CD8-positive, alpha-beta memory T cell (primary cell): ENCODE results near the gene LRBA. TPM values are rescaled to one million over a fixed set of nuclear protein-coding genes. Genes with fewer than 3 reads are reported as not detected.
"Not testable (repeated sequence)": the region's sequence is repeated elsewhere in the genome, so short reads cannot be mapped to it uniquely, and the experiment has no call there.

ENCODE experiments used
- CTCF ChIA-PET: fragments of 350-600 bp; sonication (Branson Sonifier 250); formaldehyde crosslinking; loops from one replicate; lab custom pipeline; 2021; ENCODE audit warnings: antibody characterized with exemption; lab: Charles Lee
- POLR2A ChIA-PET: fragments of 350-600 bp; sonication (Branson Sonifier 250); formaldehyde crosslinking; loops from one replicate; lab custom pipeline; 2021; ENCODE audit warnings: antibody characterized with exemption; lab: Charles Lee
- DNase-seq, 5 donors: peaks; one replicate each; pipeline versions ENCODE4 v3.0.0 to v3.0.0-alpha.2; 2020 to 2022; ENCODE audit warnings: mixed read lengths in 1 of 5
- H3K27ac ChIP-seq: one replicate; pipeline ENCODE4 v1.7.0; 2013; ENCODE audit warnings: low read depth, mild to moderate bottlenecking, low read length, moderate library complexity
- H3K27me3 ChIP-seq: 2 replicates; pipeline ENCODE4 v1.7.0; 2013; ENCODE audit warnings: low read length, mild to moderate bottlenecking; ENCODE audit not compliant: insufficient read depth, poor library complexity, severe bottlenecking
- H3K36me3 ChIP-seq: 2 replicates; pipeline ENCODE4 v1.7.0; 2013; ENCODE audit warnings: mild to moderate bottlenecking, low read length, moderate library complexity; ENCODE audit not compliant: insufficient read depth
- H3K4me1 ChIP-seq: 2 replicates; pipeline ENCODE4 v1.7.0; 2013; ENCODE audit warnings: mild to moderate bottlenecking, low read length, moderate library complexity; ENCODE audit not compliant: insufficient read depth
- H3K4me3 ChIP-seq: 2 replicates; pipeline ENCODE4 v1.7.0; 2013; ENCODE audit warnings: mild to moderate bottlenecking, low read length
- H3K9me3 ChIP-seq: 2 replicates; pipeline ENCODE4 v1.7.0; 2013; ENCODE audit warnings: mild to moderate bottlenecking, low read length
- H3K27ac Mint-ChIP-seq, 8 donors: one replicate each; pipeline ENCODE4 v1.8.0; 2020 to 2021; ENCODE audit warnings: mixed read lengths in 8 of 8, mild to moderate bottlenecking in 6 of 8, inconsistent platforms in 3 of 8, moderate library complexity in 3 of 8
- H3K27me3 Mint-ChIP-seq, 2 donors: one replicate each; pipeline ENCODE4 v1.8.0; 2020 to 2021; ENCODE audit warnings: mixed read lengths in 2 of 2, mild to moderate bottlenecking in 1 of 2, moderate library complexity in 1 of 2
- H3K36me3 Mint-ChIP-seq, 3 donors: one replicate each; pipeline ENCODE4 v1.8.0; 2020 to 2021; ENCODE audit warnings: mixed read lengths in 3 of 3, inconsistent platforms in 1 of 3, mild to moderate bottlenecking in 1 of 3
- H3K4me1 Mint-ChIP-seq, 3 donors: one replicate each; pipeline ENCODE4 v1.8.0; 2020 to 2021; ENCODE audit warnings: mixed read lengths in 3 of 3, inconsistent platforms in 1 of 3, mild to moderate bottlenecking in 1 of 3
- H3K4me3 Mint-ChIP-seq, 7 donors: one replicate each; pipeline ENCODE4 v1.8.0; 2020 to 2021; ENCODE audit warnings: mixed read lengths in 7 of 7, mild to moderate bottlenecking in 6 of 7, moderate library complexity in 4 of 7, inconsistent platforms in 2 of 7
- H3K9me3 Mint-ChIP-seq, 5 donors: one replicate each; pipeline ENCODE4 v1.8.0; 2020 to 2022; ENCODE audit warnings: mixed read lengths in 5 of 5, mild to moderate bottlenecking in 3 of 5, moderate library complexity in 2 of 5, inconsistent platforms in 1 of 5
- polyA plus RNA-seq: library from polyadenylated mRNA; unstranded; fragments of 300-500 nt; fragmentation: Illumina TruSeq; gene quantifications from one replicate; pipeline ENCODE4 v1.2.3, GENCODE V29; 2021
- total RNA-seq, 2 experiments: library from RNA; stranded (reverse); gene quantifications; one replicate each; pipeline ENCODE4 v1.2.3, GENCODE V29; 2021

LRBA gene
- total RNA-seq, result 10 to 100 TPM; 56.4 to 61.9 TPM
- polyA plus RNA-seq, result 25.9 TPM

- H3K4me3 Mint-ChIP-seq, result peak within 1 kb of the TSS; percentile 98 to 100 (median 100)
- CTCF ChIA-PET, result interaction anchor here (1.6 kb wide), 1 partner anchor 85 kb away, joined by 5 read pairs; no protein-coding TSS in a partner anchor
- Histone ChIP-seq H3K36me3 (peaks cover 3% of the 10 kb centered on the region), H3K4me1 (peaks cover 16% of the 10 kb centered on the region), H3K27ac (peak within 1 kb of the TSS; percentile 83), H3K9me3 (no peaks in the 10 kb centered on the region), H3K27me3 (no peaks in the 10 kb centered on the region), H3K4me3 (peak within 1 kb of the TSS; percentile 74)
- peak within 1 kb of the TSS; percentile 92 to 100 (median 99) for H3K27ac Mint-ChIP-seq
- H3K4me1 Mint-ChIP-seq, result peaks cover 35 to 46% (median 42%) of the 10 kb centered on the region in 3 donors
- POLR2A ChIA-PET, result interaction anchor here (0.6 to 4.3 kb wide), 2 partner anchors 85 to 87 kb away, joined by 3 to 30 read pairs; partner anchors contain the start of gene RPS3A
- DNase-seq, result peak; percentile 80 to 89 (median 83)
- H3K27me3 Mint-ChIP-seq, result peaks cover 0 to 3% of the 10 kb centered on the region in 2 donors
- H3K36me3 Mint-ChIP-seq, result peaks cover 0 to 24% (median 2%) of the 10 kb centered on the region in 3 donors
- H3K9me3 Mint-ChIP-seq, result no peaks in the 10 kb centered on the region
Measured at GRCh38 chr4:151014521-151015458, at the start of gene LRBA. Gene LRBA (minus strand): TSS chr4:151015284. CDS start chr4:151014642, 642 bp downstream.

- H3K36me3 ChIP-seq, H3K4me1 ChIP-seq, H3K27ac ChIP-seq, H3K9me3 Mint-ChIP-seq, POLR2A ChIA-PET, DNase-seq, H3K27me3 Mint-ChIP-seq, H3K4me3 Mint-ChIP-seq, H3K4me3 ChIP-seq, H3K9me3 ChIP-seq, H3K27ac Mint-ChIP-seq, H3K4me1 Mint-ChIP-seq, H3K27me3 ChIP-seq, H3K36me3 Mint-ChIP-seq: not testable (repeated sequence)
- CTCF ChIA-PET, result interaction anchor here (0.9 kb wide), 1 partner anchor 14 kb away, joined by 5 read pairs; no protein-coding TSS in a partner anchor
Measured at GRCh38 chr4:151063143-151063542, 48.1 kb upstream of the LRBA start.

- POLR2A ChIA-PET, result no interaction called here
- CTCF ChIA-PET, result no interaction called here
- Histone ChIP-seq H3K4me1 (no peaks in the 10 kb centered on the region), H3K9me3 (no peaks in the 10 kb centered on the region), H3K36me3 (no peaks in the 10 kb centered on the region), H3K27ac (no peak overlapping the region), H3K4me3 (no peak overlapping the region), H3K27me3 (no peaks in the 10 kb centered on the region)
- H3K27ac Mint-ChIP-seq, result no peak overlapping the region
- H3K9me3 Mint-ChIP-seq, result no peaks in the 10 kb centered on the region
- peaks cover 0 to 3% (median 2%) of the 10 kb centered on the region in 3 donors for H3K36me3 Mint-ChIP-seq
- DNase-seq, result no peak
- H3K4me3 Mint-ChIP-seq, result no peak overlapping the region
- no peaks in the 10 kb centered on the region for H3K4me1 Mint-ChIP-seq
- peaks cover 0 to 5% of the 10 kb centered on the region in 2 donors for H3K27me3 Mint-ChIP-seq
Measured at GRCh38 chr4:151055539-151055938, 40.5 kb upstream of the LRBA start.

GRCh38 chr4:151052785-151053184, 37.7 kb upstream of the LRBA start:
- Histone ChIP-seq H3K4me1 (no peaks in the 10 kb centered on the region), H3K36me3 (no peaks in the 10 kb centered on the region), H3K27ac (no peak overlapping the region), H3K27me3 (no peaks in the 10 kb centered on the region), H3K4me3 (no peak overlapping the region), H3K9me3 (no peaks in the 10 kb centered on the region)
- ChIA-PET CTCF (no interaction called here), POLR2A (no interaction called here)
- Mint-ChIP-seq H3K9me3 (no peaks in the 10 kb centered on the region), H3K4me3 (no peak overlapping the region), H3K27ac (no peak overlapping the region), H3K27me3 (peaks cover 0 to 5% of the 10 kb centered on the region in 2 donors), H3K36me3 (peaks cover 0 to 3% (median 2%) of the 10 kb centered on the region in 3 donors), H3K4me1 (no peaks in the 10 kb centered on the region)
- no peak for DNase-seq

- H3K27me3 ChIP-seq, result no peaks in the 10 kb centered on the region
- Mint-ChIP-seq H3K9me3 (no peaks in the 10 kb centered on the region), H3K36me3 (peaks cover 0 to 3% (median 2%) of the 10 kb centered on the region in 3 donors), H3K27me3 (peaks cover 0 to 2% of the 10 kb centered on the region in 2 donors), H3K4me1 (no peaks in the 10 kb centered on the region), H3K4me3 (no peak overlapping the region), H3K27ac (no peak overlapping the region)
- no peak overlapping the region for H3K4me3 ChIP-seq
- H3K27ac ChIP-seq, result no peak overlapping the region
- POLR2A ChIA-PET, result no interaction called here
- CTCF ChIA-PET, result interaction anchor here (1.1 kb wide), 1 partner anchor 14 kb away, joined by 5 read pairs; no protein-coding TSS in a partner anchor
- H3K4me1 ChIP-seq, result no peaks in the 10 kb centered on the region
- DNase-seq, result no peak
- no peaks in the 10 kb centered on the region for H3K36me3 ChIP-seq
- no peaks in the 10 kb centered on the region for H3K9me3 ChIP-seq
Measured at GRCh38 chr4:151049430-151049884, 34.4 kb upstream of the LRBA start.

- H3K4me1 Mint-ChIP-seq, result no peaks in the 10 kb centered on the region
- H3K9me3 Mint-ChIP-seq, result no peaks in the 10 kb centered on the region
- Histone ChIP-seq H3K27me3 (no peaks in the 10 kb centered on the region), H3K4me1 (no peaks in the 10 kb centered on the region), H3K27ac (no peak overlapping the region), H3K36me3 (no peaks in the 10 kb centered on the region), H3K9me3 (no peaks in the 10 kb centered on the region), H3K4me3 (no peak overlapping the region)
- H3K27ac Mint-ChIP-seq, result no peak overlapping the region
- ChIA-PET POLR2A (interaction anchor here (0.6 kb wide), 1 partner anchor 295 kb away, joined by 3 read pairs; no protein-coding TSS in a partner anchor), CTCF (interaction anchor here (1.1 kb wide), 1 partner anchor 14 kb away, joined by 5 read pairs; no protein-coding TSS in a partner anchor)
- no peak for DNase-seq
- H3K4me3 Mint-ChIP-seq, result no peak overlapping the region
- peaks cover 0 to 2% of the 10 kb centered on the region in 2 donors for H3K27me3 Mint-ChIP-seq
- peaks cover 0 to 1% (median under 1%) of the 10 kb centered on the region in 3 donors for H3K36me3 Mint-ChIP-seq
Measured at GRCh38 chr4:151048913-151049312, 33.8 kb upstream of the LRBA start.

- Histone ChIP-seq H3K27ac (no peak overlapping the region), H3K9me3 (no peaks in the 10 kb centered on the region), H3K4me1 (no peaks in the 10 kb centered on the region), H3K36me3 (no peaks in the 10 kb centered on the region), H3K27me3 (no peaks in the 10 kb centered on the region), H3K4me3 (no peak overlapping the region)
- Mint-ChIP-seq H3K36me3 (no peaks in the 10 kb centered on the region), H3K4me3 (no peak overlapping the region), H3K9me3 (no peaks in the 10 kb centered on the region), H3K27ac (no peak overlapping the region), H3K27me3 (no peaks in the 10 kb centered on the region), H3K4me1 (no peaks in the 10 kb centered on the region)
- ChIA-PET CTCF (no interaction called here), POLR2A (no interaction called here)
- DNase-seq, result no peak
Measured at GRCh38 chr4:151046609-151047008, 31.5 kb upstream of the LRBA start.

GRCh38 chr4:151045907-151046306, 30.8 kb upstream of the LRBA start:
- Mint-ChIP-seq H3K4me1 (no peaks in the 10 kb centered on the region), H3K27me3 (no peaks in the 10 kb centered on the region), H3K36me3 (no peaks in the 10 kb centered on the region), H3K4me3 (no peak overlapping the region), H3K27ac (no peak overlapping the region), H3K9me3 (no peaks in the 10 kb centered on the region)
- no peak overlapping the region for H3K27ac ChIP-seq
- no peaks in the 10 kb centered on the region for H3K4me1 ChIP-seq
- ChIA-PET CTCF (no interaction called here), POLR2A (no interaction called here)
- no peak overlapping the region for H3K4me3 ChIP-seq
- H3K36me3 ChIP-seq, result no peaks in the 10 kb centered on the region
- H3K27me3 ChIP-seq, result no peaks in the 10 kb centered on the region
- DNase-seq, result no peak
- H3K9me3 ChIP-seq, result no peaks in the 10 kb centered on the region
